Stimulated activated CD8-positive, alpha-beta memory T cell treated with anti-CD3 and anti-CD28 coated beads, Interleukin-4, amount 100 ng/mL, for 48 hours (primary cell): ENCODE data around the gene RNF128.
"Not testable (repeated sequence)": the region's sequence is repeated elsewhere in the genome, so short reads cannot be mapped to it uniquely, and the experiment has no call there.

Source experiments
- DNase-seq: peaks from one replicate; pipeline ENCODE4 v3.0.0-alpha.2; 2020

Gene RNF128

GRCh38 chrX:106748377-106748776, 21.9 kb downstream of the RNF128 start:
- DNase-seq, result no peak

GRCh38 chrX:106751407-106751806, 24.9 kb downstream of the RNF128 start:
- no peak for DNase-seq

GRCh38 chrX:106752101-106752678, 25.7 kb downstream of the RNF128 start:
- no peak for DNase-seq

GRCh38 chrX:106769288-106769687, 42.8 kb downstream of the RNF128 start:
- not testable (repeated sequence) for DNase-seq

- no peak for DNase-seq
Measured at GRCh38 chrX:106774981-106775380, 48.5 kb downstream of the RNF128 start.

GRCh38 chrX:106780264-106780663, 53.8 kb downstream of the RNF128 start:
- no peak for DNase-seq

- no peak for DNase-seq
Measured at GRCh38 chrX:106780664-106781377, 54.3 kb downstream of the RNF128 start.

GRCh38 chrX:106783716-106784115, 57.2 kb downstream of the RNF128 start:
- DNase-seq, result no peak

- no peak for DNase-seq
Measured at GRCh38 chrX:106791495-106791894, 65.0 kb downstream of the RNF128 start.

- DNase-seq, result no peak
Measured at GRCh38 chrX:106802063-106802387, 75.5 kb downstream of the RNF128 start.

- peak; percentile 32 for DNase-seq
Measured at GRCh38 chrX:106802388-106803275, 76.1 kb downstream of the RNF128 start, which contains the start of gene TBC1D8B. TSS of gene TBC1D8B (plus strand) at chrX:106802673. CDS start at chrX:106802854, 181 bp downstream.

GRCh38 chrX:106811131-106811910, 84.8 kb downstream of the RNF128 start:
- DNase-seq, result no peak

- not testable (repeated sequence) for DNase-seq
Measured at GRCh38 chrX:106812930-106813329, 86.4 kb downstream of the RNF128 start.

GRCh38 chrX:106814093-106814492, 87.6 kb downstream of the RNF128 start:
- not testable (repeated sequence) for DNase-seq
